Ovary (tissue), 9 donors: Measurements from ENCODE around the gene KIF26B. TPM values are rescaled to one million over a fixed set of nuclear protein-coding genes. Genes with fewer than 3 reads are reported as not detected.

Experiments used
- DNase-seq, 5 donors: peaks; one replicate each; pipeline ENCODE4 v3.0.0-alpha.2; 2019 to 2020
- H3K27ac ChIP-seq, 2 donors: fragments of 200-600 bp; one replicate each; pipeline versions ENCODE4 v1.5.1 to v1.8.0; 2019 to 2022
- H3K27me3 ChIP-seq: fragments of 200-600 bp; one replicate; pipeline ENCODE4 v1.8.0; 2022
- H3K36me3 ChIP-seq: fragments of 200-600 bp; sonication (generic); one replicate; pipeline ENCODE4 v1.5.1; 2019
- H3K4me1 ChIP-seq: one replicate; pipeline ENCODE4 v1.8.1; 2013; ENCODE audit warnings: mild to moderate bottlenecking, moderate library complexity; ENCODE audit not compliant: insufficient read depth
- H3K4me3 ChIP-seq: fragments of 200-600 bp; sonication (generic); one replicate; pipeline ENCODE4 v1.5.1; 2017
- H3K9me3 ChIP-seq, 2 donors: fragments of 200-600 bp in 1 of 2; sonication (generic) in 1 of 2; one replicate each; pipeline versions ENCODE4 v1.5.1 to v1.8.1; 2013 to 2019; ENCODE audit warnings: mild to moderate bottlenecking in 1 of 2, moderate library complexity in 1 of 2
- CTCF ChIP-seq, 3 donors: fragments of 450-650 bp in 2 of 3; fragments of 200-600 bp in 1 of 3; IDR thresholded peaks; one replicate each; pipeline versions ENCODE4 v1.5.1 to v1.8.0; 2016 to 2022; ENCODE audit warnings: antibody characterized with exemption in 3 of 3, mild to moderate bottlenecking in 1 of 3
- EP300 ChIP-seq: sonication (generic); formaldehyde crosslinking; IDR thresholded peaks from one replicate; pipeline ENCODE4 v1.6.1; 2017; ENCODE audit warnings: antibody characterized with exemption
- POLR2A ChIP-seq: fragments of 450-650 bp; IDR thresholded peaks from one replicate; pipeline ENCODE4 v1.6.1; 2017; ENCODE audit warnings: antibody characterized with exemption, mild to moderate bottlenecking, moderate library complexity
- WGBS, 3 donors: extraction: QIAGEN DNeasy Blood & Tissue Kit in 1 of 3; methylation state at CpG; one replicate each; pipeline versions ENCODE4 v1.1.5 to v1.1.7; 2013 to 2017; 5-methylcytosine and 5-hydroxymethylcytosine counted together
- intact Hi-C, 4 donors: fragments of 100-400 bp; cut with DNase I; formaldehyde crosslinking; loops; one replicate each; pipeline versions ENCODE4 v1.11.0 to v1.15.1; 2022 to 2023
- polyA plus RNA-seq, 2 donors: library from polyadenylated mRNA; stranded (reverse); fragments of 200-250 nt in 1 of 2; fragments of 350-450 nt in 1 of 2; fragmentation: Illumina TruSeq in 1 of 2; extraction: RNeasy Lipid Tissue Mini Kit (QIAGEN cat#74804) in 1 of 2; gene quantifications; one replicate each; pipeline ENCODE4 v1.2.3, GENCODE V29; 2013 to 2014
- total RNA-seq, 7 donors: library from RNA; depleted of rRNA in 2 of 7; stranded (reverse); fragments of >200 nt in 2 of 7; fragmentation: NEBNext Ultra II Directional in 3 of 7; extraction: Animal tissue kit (Norgen Biotek cat#: 25700) in 3 of 7; gene quantifications; one replicate each; pipeline versions ENCODE4 v1.1.0 to v1.2.4, GENCODE V29; 2016 to 2023
- donor health status: DM: no; HTN: no; CAD: no; lungs with moderate emphysema.
- donor health status: DM: no; HTN: no; CAD: no.
- donor health status: Bipolar disorder and iron deficiency.
- donor health status: DM: yes; HTN: yes; CAD: no.
- donor health status: DM: no; HTN: no; CAD: no.
- donor health status: DM: yes; HTN: yes; CAD: no.

Gene KIF26B
- total and polyA plus RNA-seq, 9 donors = 0.28 to 4.0 (median 0.54) TPM

- DNase-seq = no peak
- no peaks in the 10 kb centered on the region for H3K27me3 ChIP-seq
- no peaks in the 10 kb centered on the region for H3K4me1 ChIP-seq
- no peaks in the 10 kb centered on the region for H3K9me3 ChIP-seq
- no peak overlapping the region for H3K4me3 ChIP-seq
- H3K36me3 ChIP-seq = no peaks in the 10 kb centered on the region
- intact Hi-C loops = no loop called here
- TF ChIP-seq EP300 (no peak), CTCF (IDR thresholded peaks at IDR 0.05) (no peak), POLR2A (no peak)
- 88 to 97% (median 95%) methylated on average over 4 of the region's 4 CpGs for WGBS, 3 donors
- H3K27ac ChIP-seq = no peak overlapping the region
Observed at GRCh38 chr1:245600658-245601057, 445.9 kb downstream of the KIF26B start.

DNA sequence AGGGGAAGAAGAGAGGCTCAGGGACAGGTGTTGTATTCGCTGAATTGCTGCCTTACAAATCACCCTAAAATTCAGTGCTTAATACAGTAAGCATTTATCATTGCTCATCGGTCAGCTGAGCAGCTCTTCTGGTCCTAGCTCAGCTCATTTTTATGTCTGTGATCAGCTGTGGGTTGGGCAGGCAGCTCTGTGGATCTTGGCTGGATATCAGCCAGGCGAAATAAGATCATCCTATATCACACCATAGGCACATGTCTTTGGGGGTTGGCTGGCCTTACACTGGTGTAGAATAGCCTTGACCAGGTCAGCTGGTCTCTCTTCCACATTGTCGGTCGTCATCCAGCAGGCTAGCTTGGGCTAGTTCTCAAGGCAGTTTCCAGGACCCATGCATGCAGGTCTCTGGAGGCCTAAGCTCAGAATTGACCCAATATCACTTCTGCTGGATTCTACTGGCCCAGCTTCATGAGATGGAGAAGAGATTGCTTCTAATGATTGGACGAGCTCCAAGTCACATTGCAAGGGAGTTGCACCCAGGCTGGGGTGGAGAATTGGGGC lies 448.6 kb downstream of the KIF26B start:
- Histone ChIP-seq H3K9me3 (no peaks in the 10 kb centered on the region), H3K4me3 (no peak overlapping the region), H3K4me1 (no peaks in the 10 kb centered on the region), H3K36me3 (no peaks in the 10 kb centered on the region), H3K27ac (no peak overlapping the region), H3K27me3 (no peaks in the 10 kb centered on the region)
- intact Hi-C loops = no loop called here
- TF ChIP-seq EP300 (no peak), POLR2A (no peak), CTCF (IDR thresholded peaks at IDR 0.05) (no peak)
- no peak for DNase-seq
- 81 to 89% (median 85%) methylated on average over 6 of the region's 6 CpGs for WGBS, 3 donors

- Histone ChIP-seq H3K36me3 (no peaks in the 10 kb centered on the region), H3K4me1 (no peaks in the 10 kb centered on the region), H3K27ac (no peak overlapping the region), H3K9me3 (no peaks in the 10 kb centered on the region), H3K27me3 (no peaks in the 10 kb centered on the region), H3K4me3 (no peak overlapping the region)
- 82 to 89% (median 88%) methylated on average over 9 of the region's 9 CpGs for WGBS, 3 donors
- intact Hi-C loops = no loop called here
- DNase-seq = no peak
- no peak for TF ChIP-seq POLR2A
- no peak for TF ChIP-seq EP300
- no peak for TF ChIP-seq CTCF (IDR thresholded peaks at IDR 0.05)
Observed at GRCh38 chr1:245604979-245605378, 450.2 kb downstream of the KIF26B start.

DNA sequence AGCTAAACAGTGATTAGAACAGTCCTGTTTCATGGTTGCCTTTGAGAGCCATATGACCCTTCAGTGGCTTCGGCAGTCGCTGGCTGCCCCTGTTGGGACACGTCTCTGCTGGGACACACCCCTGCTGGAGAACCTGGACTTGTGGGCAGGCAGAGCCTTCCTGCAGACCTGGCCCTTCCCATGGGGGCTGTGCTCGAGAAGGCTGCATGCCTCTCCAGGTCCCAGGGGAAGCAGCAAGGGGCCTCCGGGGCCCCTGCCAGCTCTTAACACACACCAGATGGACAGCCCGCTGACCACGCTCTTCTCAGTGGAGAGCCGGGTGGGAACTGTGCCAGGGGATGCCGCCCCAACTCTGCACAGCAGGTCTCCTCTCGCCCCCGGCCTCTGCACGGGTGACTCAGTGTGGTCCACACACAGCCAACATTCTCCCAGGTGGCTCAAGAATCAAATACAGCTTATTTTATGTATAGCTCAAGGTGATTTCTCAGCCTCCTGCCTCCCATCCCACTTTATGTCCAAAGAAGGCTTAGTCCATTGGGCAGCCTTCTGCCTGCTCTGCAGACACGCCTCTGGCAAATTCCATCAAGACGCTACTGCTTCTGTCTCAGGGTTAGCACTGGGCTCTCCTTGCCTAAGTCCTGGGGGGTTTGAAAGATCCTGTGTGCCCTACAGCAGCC lies 450.8 kb downstream of the KIF26B start:
- no peak overlapping the region for H3K4me3 ChIP-seq
- TF ChIP-seq POLR2A (no peak), CTCF (IDR thresholded peaks at IDR 0.05) (no peak)
- DNase-seq = no peak
- no peaks in the 10 kb centered on the region for H3K4me1 ChIP-seq
- whole genome bisulfite sequencing, 3 donors = 41 to 50% (median 43%) methylated on average over 14 of the region's 14 CpGs
- intact Hi-C loops = no loop called here
- no peaks in the 10 kb centered on the region for H3K27me3 ChIP-seq
- no peaks in the 10 kb centered on the region for H3K36me3 ChIP-seq
- H3K27ac ChIP-seq = no peak overlapping the region
- no peaks in the 10 kb centered on the region for H3K9me3 ChIP-seq
